ENCODE data around the gene ADAMTS19. TPM values are rescaled to one million over a fixed set of nuclear protein-coding genes. Genes with fewer than 3 reads are reported as not detected.

The ADAMTS19 gene
- polyA plus RNA-seq, 3 donors: not detected

GRCh38 chr5:129760636-129761325, 300.7 kb downstream of the ADAMTS19 start:
- no peak for TF ChIP-seq CTCF (IDR thresholded peaks at IDR 0.05)
- no peaks in the 10 kb centered on the region for H4K20me1 ChIP-seq (ENCODE audit: insufficient read depth, low read length)
- DNase-seq: no peak
- H3K36me3 Mint-ChIP-seq: no peaks in the 10 kb centered on the region
- H3K4me1 ChIP-seq (ENCODE audit: control insufficient read depth in 1 of 2, insufficient read depth in 2 of 2, low read length in 2 of 2): no peaks in the 10 kb centered on the region
- no peak overlapping the region for H2AFZ ChIP-seq (ENCODE audit: insufficient read depth, low read depth, low read length, poor library complexity, severe bottlenecking)
- H3K4me2 ChIP-seq (replicated peaks; ENCODE audit: extremely low read depth, low read length, poor library complexity, severe bottlenecking): no peak overlapping the region
- H3K4me3 Mint-ChIP-seq: no peak overlapping the region
- no peaks in the 10 kb centered on the region for H3K36me3 ChIP-seq (replicated peaks in 1 of 2; ENCODE audit: control insufficient read depth in 1 of 2, insufficient read depth in 2 of 2, low read length in 2 of 2)
- intact Hi-C loops (cut with micrococcal nuclease): no loop called here
- no peak overlapping the region for H3K9ac ChIP-seq (ENCODE audit: insufficient read depth, low read length, poor library complexity, severe bottlenecking)
- H3K9me3 Mint-ChIP-seq: peaks cover 0 to 1% (median 0%) of the 10 kb centered on the region in 7 donors
- no peaks in the 10 kb centered on the region for H3K4me1 Mint-ChIP-seq
- no peak overlapping the region for H3K27ac ChIP-seq (ENCODE audit: low read depth in 1 of 2, low read length in 2 of 2)
- no peaks in the 10 kb centered on the region for H3K9me3 ChIP-seq (replicated peaks in 1 of 2; ENCODE audit: control insufficient read depth in 1 of 2, insufficient read depth in 1 of 2, low read length in 2 of 2)
- no peaks in the 10 kb centered on the region for H3K79me2 ChIP-seq (ENCODE audit: insufficient read depth, low read length)
- H3K27ac Mint-ChIP-seq: no peak overlapping the region
- peaks cover 0 to 4% (median 2%) of the 10 kb centered on the region in 3 donors for H3K27me3 Mint-ChIP-seq (ENCODE audit: low read depth in 3 of 3)
- no CpG with 5 or more reads among the region's 1 CpG for WGBS (ENCODE audit: insufficient coverage)
- no peak overlapping the region for H3K4me3 ChIP-seq (replicated peaks in 1 of 3; ENCODE audit: low read depth in 2 of 3, low read length in 3 of 3)
- no peaks in the 10 kb centered on the region for H3K27me3 ChIP-seq (ENCODE audit: control insufficient read depth in 2 of 2, insufficient read depth in 2 of 2, low read length in 2 of 2)

GRCh38 chr5:129763651-129764050, 303.6 kb downstream of the ADAMTS19 start:
- no peaks in the 10 kb centered on the region for H3K9me3 Mint-ChIP-seq
- Histone ChIP-seq H3K4me1 (ENCODE audit: control insufficient read depth in 1 of 2, insufficient read depth in 2 of 2, low read length in 2 of 2) (no peaks in the 10 kb centered on the region), H3K4me3 (replicated peaks in 1 of 3; ENCODE audit: low read depth in 2 of 3, low read length in 3 of 3) (no peak overlapping the region), H3K36me3 (replicated peaks in 1 of 2; ENCODE audit: control insufficient read depth in 1 of 2, insufficient read depth in 2 of 2, low read length in 2 of 2) (no peaks in the 10 kb centered on the region), H3K9me3 (replicated peaks in 1 of 2; ENCODE audit: control insufficient read depth in 1 of 2, insufficient read depth in 1 of 2, low read length in 2 of 2) (no peaks in the 10 kb centered on the region), H3K9ac (ENCODE audit: insufficient read depth, low read length, poor library complexity, severe bottlenecking) (no peak overlapping the region), H4K20me1 (ENCODE audit: insufficient read depth, low read length) (no peaks in the 10 kb centered on the region), H2AFZ (ENCODE audit: insufficient read depth, low read depth, low read length, poor library complexity, severe bottlenecking) (no peak overlapping the region), H3K27ac (ENCODE audit: low read depth in 1 of 2, low read length in 2 of 2) (no peak overlapping the region), H3K27me3 (ENCODE audit: control insufficient read depth in 2 of 2, insufficient read depth in 2 of 2, low read length in 2 of 2) (no peaks in the 10 kb centered on the region), H3K79me2 (ENCODE audit: insufficient read depth, low read length) (no peaks in the 10 kb centered on the region), H3K4me2 (replicated peaks; ENCODE audit: extremely low read depth, low read length, poor library complexity, severe bottlenecking) (no peak overlapping the region)
- no CpG with 5 or more reads among the region's 1 CpG for WGBS (ENCODE audit: insufficient coverage)
- peaks cover 0 to 2% (median 0%) of the 10 kb centered on the region in 3 donors for H3K27me3 Mint-ChIP-seq (ENCODE audit: low read depth in 3 of 3)
- no peak for DNase-seq
- no peak for TF ChIP-seq CTCF (IDR thresholded peaks at IDR 0.05)
- no peaks in the 10 kb centered on the region for H3K4me1 Mint-ChIP-seq
- no peak overlapping the region for H3K4me3 Mint-ChIP-seq
- intact Hi-C loops (cut with micrococcal nuclease): no loop called here
- H3K36me3 Mint-ChIP-seq: no peaks in the 10 kb centered on the region
- H3K27ac Mint-ChIP-seq: no peak overlapping the region

Data from CD14-positive monocyte (primary cell).